C4-2B (cell line): ENCODE measurements around the gene AUTS2.

Experiments used
- ZFX ChIP-seq: fragments of 450-650 bp; IDR thresholded peaks from 2 replicates; pipeline ENCODE4 v1.6.1; 2017
- TF ChIP-seq, protein P1 (sequence below): fragments of 450-650 bp; conservative IDR thresholded peaks from 2 replicates; pipeline ENCODE4 v1.5.1; 2017; ENCODE audit warnings: mild to moderate bottlenecking

DNA sequence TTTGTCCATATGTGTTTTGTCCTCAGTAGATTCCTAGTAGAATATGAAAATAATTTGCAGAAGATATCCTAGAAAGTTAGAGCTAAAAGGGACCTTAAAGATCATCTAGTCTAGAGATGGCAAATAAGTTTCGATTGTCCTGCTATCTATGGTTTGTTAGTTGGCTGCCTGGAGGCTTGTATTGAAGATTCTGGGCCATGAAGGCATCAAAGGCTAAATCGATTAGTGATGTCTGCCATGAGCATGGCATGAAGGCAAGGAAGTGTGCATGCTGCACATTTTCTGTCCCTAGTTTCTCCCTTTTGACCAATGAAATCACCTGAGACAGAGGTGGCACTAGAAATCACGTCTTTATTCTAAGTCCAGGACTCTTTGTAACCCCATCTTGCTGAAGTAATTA, 979.9 kb downstream of the AUTS2 start:
- TF ChIP-seq, protein P1, sequence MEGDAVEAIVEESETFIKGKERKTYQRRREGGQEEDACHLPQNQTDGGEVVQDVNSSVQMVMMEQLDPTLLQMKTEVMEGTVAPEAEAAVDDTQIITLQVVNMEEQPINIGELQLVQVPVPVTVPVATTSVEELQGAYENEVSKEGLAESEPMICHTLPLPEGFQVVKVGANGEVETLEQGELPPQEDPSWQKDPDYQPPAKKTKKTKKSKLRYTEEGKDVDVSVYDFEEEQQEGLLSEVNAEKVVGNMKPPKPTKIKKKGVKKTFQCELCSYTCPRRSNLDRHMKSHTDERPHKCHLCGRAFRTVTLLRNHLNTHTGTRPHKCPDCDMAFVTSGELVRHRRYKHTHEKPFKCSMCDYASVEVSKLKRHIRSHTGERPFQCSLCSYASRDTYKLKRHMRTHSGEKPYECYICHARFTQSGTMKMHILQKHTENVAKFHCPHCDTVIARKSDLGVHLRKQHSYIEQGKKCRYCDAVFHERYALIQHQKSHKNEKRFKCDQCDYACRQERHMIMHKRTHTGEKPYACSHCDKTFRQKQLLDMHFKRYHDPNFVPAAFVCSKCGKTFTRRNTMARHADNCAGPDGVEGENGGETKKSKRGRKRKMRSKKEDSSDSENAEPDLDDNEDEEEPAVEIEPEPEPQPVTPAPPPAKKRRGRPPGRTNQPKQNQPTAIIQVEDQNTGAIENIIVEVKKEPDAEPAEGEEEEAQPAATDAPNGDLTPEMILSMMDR, result no peak
- no peak for TF ChIP-seq ZFX
